Jurkat, Clone E6-1 (cell line): ENCODE results near the gene CHPF2. TPM values are rescaled to one million over a fixed set of nuclear protein-coding genes. Genes with fewer than 3 reads are reported as not detected.

Experiments
- DNase-seq: peaks from one replicate; pipeline ENCODE4 v3.0.0-alpha.2; 2011; ENCODE audit warnings: low read depth, low spot score
- H3K4me3 ChIP-seq: 2 replicates; pipeline ENCODE4 v1.5.1; 2011; ENCODE audit warnings: mild to moderate bottlenecking, low read length, control low read depth, moderate library complexity
- polyA plus RNA-seq: library from polyadenylated mRNA; unstranded; fragments of >200 nt; gene quantifications from one replicate; pipeline ENCODE4 v1.2.1, GENCODE V29; 2012; ENCODE audit warnings: missing spikeins; ENCODE audit not compliant: insufficient read length, insufficient read depth

CHPF2 gene
- polyA plus RNA-seq = 15.8 TPM

- peak; percentile 82 for DNase-seq
- peak within 1 kb of the TSS; percentile 94 for H3K4me3 ChIP-seq
Measured at GRCh38 chr7:151232091-151232916, at the start of gene CHPF2. CHPF2 (plus strand) TSS chr7:151232483; CDS start chr7:151234012, 1,529 bp downstream.

- no peak for DNase-seq
- no peak overlapping the region for H3K4me3 ChIP-seq
Measured at GRCh38 chr7:151185762-151186639, 46.3 kb upstream of the CHPF2 start.

- no peak for DNase-seq
- no peak within 1 kb of the TSS for H3K4me3 ChIP-seq
Measured at GRCh38 chr7:151186640-151187408, 45.5 kb upstream of the CHPF2 start, which contains the start of gene ASB10. ASB10 (minus strand) TSS chr7:151187250; CDS start chr7:151187130, 120 bp downstream.

- no peak for DNase-seq
- no peak overlapping the region for H3K4me3 ChIP-seq
Measured at GRCh38 chr7:151187409-151188251, 44.7 kb upstream of the CHPF2 start.

- DNase-seq = no peak
- H3K4me3 ChIP-seq = no peak overlapping the region
Measured at GRCh38 chr7:151188252-151188542, 44.1 kb upstream of the CHPF2 start.

GRCh38 chr7:151189038-151189437, 43.2 kb upstream of the CHPF2 start:
- DNase-seq = no peak
- no peak overlapping the region for H3K4me3 ChIP-seq

- DNase-seq = no peak
- H3K4me3 ChIP-seq = no peak overlapping the region
Measured at GRCh38 chr7:151191544-151191943, 40.7 kb upstream of the CHPF2 start.

- no peak for DNase-seq
- no peak overlapping the region for H3K4me3 ChIP-seq
Measured at GRCh38 chr7:151192002-151192539, 40.2 kb upstream of the CHPF2 start.

GRCh38 chr7:151193203-151193978, 38.9 kb upstream of the CHPF2 start:
- H3K4me3 ChIP-seq = no peak overlapping the region
- DNase-seq = no peak

- no peak overlapping the region for H3K4me3 ChIP-seq
- DNase-seq = peak; percentile 25
Measured at GRCh38 chr7:151194188-151194587, 38.1 kb upstream of the CHPF2 start.

GRCh38 chr7:151195616-151196450, 36.5 kb upstream of the CHPF2 start:
- no peak for DNase-seq

GRCh38 chr7:151197932-151198331, 34.4 kb upstream of the CHPF2 start:
- H3K4me3 ChIP-seq = no peak overlapping the region
- DNase-seq = no peak

More at GRCh38 chr7:151195616-151196450, 36.5 kb upstream of the CHPF2 start:
- no peak overlapping the region for H3K4me3 ChIP-seq

GRCh38 chr7:151198945-151199848, 33.1 kb upstream of the CHPF2 start:
- no peak overlapping the region for H3K4me3 ChIP-seq
- no peak for DNase-seq

GRCh38 chr7:151201344-151201743, 30.9 kb upstream of the CHPF2 start:
- DNase-seq = no peak
- no peak overlapping the region for H3K4me3 ChIP-seq

GRCh38 chr7:151201751-151202150, 30.5 kb upstream of the CHPF2 start:
- DNase-seq = no peak
- no peak overlapping the region for H3K4me3 ChIP-seq

- no peak for DNase-seq
Measured at GRCh38 chr7:151202836-151203235, 29.4 kb upstream of the CHPF2 start.

More at GRCh38 chr7:151202836-151203235, 29.4 kb upstream of the CHPF2 start:
- H3K4me3 ChIP-seq = no peak overlapping the region
